Endothelial cell of umbilical vein (primary cell): ENCODE data around the gene HOXA4. TPM values are rescaled to one million over a fixed set of nuclear protein-coding genes. Genes with fewer than 3 reads are reported as not detected.

Experiments
- BruUV-seq: library from RNA; stranded (reverse); fragments of 400-500 nt; replicated peaks from 2 replicates; lab custom pipeline; 2021; lab: Mats Ljungman, UMichigan
- CTCF ChIA-PET: fragments of 300-600, 350-600 bp; sonication (Branson Sonifier 250); formaldehyde crosslinking; loops from one replicate; lab custom pipeline; 2021; ENCODE audit warnings: antibody characterized with exemption, inconsistent platforms; lab: Charles Lee
- POLR2A ChIA-PET: fragments of 300-600, 350-600 bp; sonication (Branson Sonifier 250); formaldehyde crosslinking; loops from one replicate; lab custom pipeline; 2021; ENCODE audit warnings: antibody characterized with exemption, inconsistent platforms; lab: Charles Lee
- DNase-seq: peaks from one replicate; pipeline ENCODE4 v3.0.0-alpha.2; 2011; ENCODE audit warnings: low read depth, low spot score
- FAIRE-seq: peaks from 2 replicates; lab custom pipeline; 2011; peaks lifted over from hg19 to GRCh38; lab: Jason Lieb, UNC
- H2AFZ ChIP-seq: 2 replicates; pipeline ENCODE4 v1.6.0; 2012; ENCODE audit warnings: low read depth, low read length, control low read depth, inconsistent platforms
- H3K27ac ChIP-seq: 2 replicates; pipeline ENCODE4 v1.5.1; 2011; ENCODE audit warnings: low read depth, mild to moderate bottlenecking, control low read depth, low read length, moderate library complexity; ENCODE audit not compliant: insufficient read depth
- H3K27me3 ChIP-seq, 2 experiments: 2 replicates each; pipeline versions ENCODE4 v1.6.0 to v1.6.1; 2011; ENCODE audit warnings: low read length in 2 of 2, mixed read lengths in 1 of 2; ENCODE audit not compliant: control insufficient read depth in 2 of 2, insufficient read depth in 2 of 2
- H3K36me3 ChIP-seq, 2 experiments: 2 replicates in 1 of 2; 3 replicates in 1 of 2; pipeline ENCODE4 v1.5.1; 2011; ENCODE audit warnings: low read length in 2 of 2, mild to moderate bottlenecking in 1 of 2, moderate library complexity in 1 of 2; ENCODE audit not compliant: control insufficient read depth in 2 of 2, insufficient read depth in 2 of 2; ENCODE audit errors: extremely low read depth in 1 of 2
- H3K4me1 ChIP-seq: 3 replicates; pipeline ENCODE4 v1.5.1; 2011; ENCODE audit warnings: mild to moderate bottlenecking, low read length; ENCODE audit not compliant: control insufficient read depth, insufficient read depth; ENCODE audit errors: extremely low read depth
- H3K4me2 ChIP-seq: 2 replicates; pipeline ENCODE4 v1.6.1; 2011; ENCODE audit warnings: low read length, control low read depth, mixed read lengths; ENCODE audit not compliant: insufficient read depth
- H3K4me3 ChIP-seq, 3 experiments: fragments of 200-600 bp in 1 of 3; sonication (generic), shearing (Covaris generic) in 1 of 3; replicated peaks in 1 of 3; 2 replicates each; pipeline ENCODE4 v1.5.1; 2011 to 2016; ENCODE audit warnings: control low read depth in 3 of 3, low read length in 3 of 3, mild to moderate bottlenecking in 2 of 3, inconsistent platforms in 1 of 3, low read depth in 1 of 3, moderate library complexity in 1 of 3; ENCODE audit not compliant: insufficient read depth in 1 of 3
- H3K79me2 ChIP-seq: 2 replicates; pipeline ENCODE4 v1.6.0; 2012; ENCODE audit warnings: low read length, inconsistent platforms; ENCODE audit not compliant: control insufficient read depth, insufficient read depth
- H3K9ac ChIP-seq: replicated peaks from 2 replicates; pipeline ENCODE3; 2011; ENCODE audit warnings: low read length, control low read depth; ENCODE audit not compliant: insufficient read depth; ENCODE audit errors: extremely low read depth
- H3K9me1 ChIP-seq: replicated peaks from 3 replicates; pipeline ENCODE4 v1.6.0; 2011; ENCODE audit warnings: mild to moderate bottlenecking, low read length; ENCODE audit not compliant: control insufficient read depth, insufficient read depth; ENCODE audit errors: extremely low read depth
- H3K9me3 ChIP-seq: replicated peaks from 2 replicates; pipeline ENCODE4 v1.5.1; 2012; ENCODE audit warnings: low read length, inconsistent platforms; ENCODE audit not compliant: control insufficient read depth, insufficient read depth
- H4K20me1 ChIP-seq: replicated peaks from 2 replicates; pipeline ENCODE3; 2011; ENCODE audit warnings: mild to moderate bottlenecking, low read length; ENCODE audit not compliant: control insufficient read depth, insufficient read depth; ENCODE audit errors: extremely low read depth
- CTCF ChIP-seq, 2 donors: IDR thresholded peaks; 1 replicate in 1 of 2; 2 replicates in 1 of 2; pipeline ENCODE4 v1.5.1; 2011; ENCODE audit warnings: low read length in 2 of 2, mild to moderate bottlenecking in 2 of 2, moderate library complexity in 2 of 2, control low read depth in 1 of 2, inconsistent platforms in 1 of 2, low read depth in 1 of 2; ENCODE audit not compliant: insufficient read depth in 1 of 2; ENCODE audit errors: extremely low read depth in 1 of 2
- EZH2 ChIP-seq: IDR thresholded peaks from 2 replicates; pipeline ENCODE4 v1.6.1; 2012; ENCODE audit warnings: borderline replicate concordance, low read depth, mild to moderate bottlenecking, moderate library complexity, low read length, inconsistent platforms; ENCODE audit not compliant: severe bottlenecking
- FOS ChIP-seq: IDR thresholded peaks from 2 replicates; pipeline ENCODE4 v1.6.1; 2011; ENCODE audit warnings: mild to moderate bottlenecking, low read length, moderate library complexity, borderline replicate concordance; ENCODE audit not compliant: insufficient read depth
- GATA2 ChIP-seq: IDR thresholded peaks from 2 replicates; pipeline ENCODE4 v1.7.0; 2011; ENCODE audit warnings: low read depth, mild to moderate bottlenecking, moderate library complexity, mixed read lengths, low read length; ENCODE audit not compliant: insufficient read length, insufficient read depth
- JUN ChIP-seq: IDR thresholded peaks from 2 replicates; pipeline ENCODE4 v1.6.1; 2011; ENCODE audit warnings: borderline replicate concordance, low read depth; ENCODE audit not compliant: insufficient read length, insufficient read depth
- MYC ChIP-seq: IDR thresholded peaks from one replicate; pipeline ENCODE4 v1.6.1; 2011; ENCODE audit warnings: mild to moderate bottlenecking, low read depth, low read length
- POLR2A ChIP-seq: IDR thresholded peaks from 2 replicates; pipeline ENCODE4 v1.6.1; 2012; ENCODE audit warnings: low read depth, mild to moderate bottlenecking, control low read depth, low read length
- POLR2AphosphoS5 ChIP-seq: IDR thresholded peaks from 2 replicates; pipeline ENCODE4 v1.6.1; 2012; ENCODE audit warnings: low read depth, mild to moderate bottlenecking, control low read depth, low read length, moderate library complexity; ENCODE audit not compliant: insufficient read depth
- dilution Hi-C: fragments of 300-500 bp; cut with MboI; formaldehyde crosslinking; loops from one replicate; pipeline ENCODE4 v1.15.0; 2019; ENCODE audit warnings: low sequenced_read_pairs; ENCODE audit not compliant: extremely low pct_ligation_motif_present
- intact Hi-C: fragments of 100-400 bp; cut with micrococcal nuclease; formaldehyde crosslinking; loops from one replicate; pipeline ENCODE4 v1.10.0; 2022
- polyA plus RNA-seq, 4 experiments: library from polyadenylated mRNA; depleted of rRNA in 3 of 4; stranded (reverse) in 3 of 4; unstranded in 1 of 4; fragments of >200 nt; gene quantifications; 2 replicates each; pipeline versions ENCODE4 v1.2.1 to v1.2.3, GENCODE V29; 2011 to 2012; ENCODE audit warnings: missing spikeins in 1 of 4
- total RNA-seq: library from RNA; stranded (reverse); gene quantifications from 2 replicates; pipeline ENCODE4 v1.2.3, GENCODE V29; 2021
- TF ChIP-seq, protein P1 (sequence below): IDR thresholded peaks from 2 replicates; pipeline ENCODE4 v1.6.1; 2011; ENCODE audit not compliant: insufficient read depth, insufficient read length

Gene HOXA4
- total and polyA plus RNA-seq, 2 donors (not counting 3 experiments of a cell fraction or from before 2014, with no cell fraction given), result 4.9 to 8.1 TPM

- H2AFZ ChIP-seq, result no peak overlapping the region
- peak overlapping the region; percentile 53 to 94 (median 69) for H3K4me3 ChIP-seq
- peak overlapping the region; percentile 96 for H3K27ac ChIP-seq
- ChIA-PET POLR2A (interaction anchor here (0.9 to 2.5 kb wide), 5 partner anchors 8 to 977 kb away, joined by 3 to 8 read pairs (median 7); partner anchors contain the start of genes HNRNPA2B1, HOXA11, HOXA3 and HOXA9), CTCF (interaction anchor here (0.7 to 8.0 kb wide), 11 partner anchors 8 to 597 kb away, joined by 3 to 86 read pairs (median 6); partner anchors contain the start of genes HOXA3, HOXA5 and HOXA7)
- DNase-seq (peak; percentile 69), FAIRE-seq (peak; percentile 55)
- no peaks in the 10 kb centered on the region for H3K27me3 ChIP-seq
- no peaks in the 10 kb centered on the region for H3K9me1 ChIP-seq
- H3K9me3 ChIP-seq, result no peaks in the 10 kb centered on the region
- H3K9ac ChIP-seq, result peak overlapping the region; percentile 95
- peaks cover 94% of the 10 kb centered on the region for H3K79me2 ChIP-seq
- no peaks in the 10 kb centered on the region for H4K20me1 ChIP-seq
- H3K4me1 ChIP-seq, result peaks cover 60% of the 10 kb centered on the region
- peak overlapping the region; percentile 98 for H3K4me2 ChIP-seq
- BruUV-seq, result no TSS peak
- H3K36me3 ChIP-seq, result no peaks in the 10 kb centered on the region
- TF ChIP-seq CTCF (IDR thresholded peaks at IDR 0.05; ENCODE audit: extremely low read depth in 1 of 2, insufficient read depth in 1 of 2, low read depth in 1 of 2, low read length in 2 of 2), result no peak
- no peak for TF ChIP-seq EZH2
- TF ChIP-seq GATA2, result no peak
- TF ChIP-seq JUN, result no peak
- no peak for TF ChIP-seq FOS
- TF ChIP-seq, protein P1, sequence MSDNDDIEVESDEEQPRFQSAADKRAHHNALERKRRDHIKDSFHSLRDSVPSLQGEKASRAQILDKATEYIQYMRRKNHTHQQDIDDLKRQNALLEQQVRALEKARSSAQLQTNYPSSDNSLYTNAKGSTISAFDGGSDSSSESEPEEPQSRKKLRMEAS, result no peak
- no peak for TF ChIP-seq POLR2A
- no peak for TF ChIP-seq POLR2AphosphoS5
- TF ChIP-seq MYC, result no peak
- dilution Hi-C loops, result no loop called here
- intact Hi-C loops, result loop anchor here (1.0 kb wide), 1 partner anchor 8 kb away; the partner anchor contains the start of gene HOXA11
Observed at GRCh38 chr7:27176962-27177794, 46.6 kb upstream of the HOXA4 start.
